GM13976 (cell line): ENCODE data around the gene MS4A12.

Experiments used
- DNase-seq: peaks from one replicate; pipeline ENCODE4 v3.0.0; 2012; ENCODE audit warnings: low spot score
- in situ Hi-C: fragments of 300-500 bp; cut with MboI; formaldehyde crosslinking; loops from one replicate; pipeline ENCODE4 v1.12.0; 2022; ENCODE audit warnings: low sequenced_read_pairs, mixed read lengths, inconsistent platforms; ENCODE audit not compliant: unreplicated experiment
- TF ChIP-seq, protein P1 (sequence below): IDR thresholded peaks from 2 replicates; pipeline ENCODE4 v1.5.1; 2012; ENCODE audit warnings: borderline replicate concordance, mild to moderate bottlenecking; ENCODE audit not compliant: insufficient read depth; ENCODE audit errors: extremely low read depth, missing control alignments, control extremely low read depth

The MS4A12 gene

DNA sequence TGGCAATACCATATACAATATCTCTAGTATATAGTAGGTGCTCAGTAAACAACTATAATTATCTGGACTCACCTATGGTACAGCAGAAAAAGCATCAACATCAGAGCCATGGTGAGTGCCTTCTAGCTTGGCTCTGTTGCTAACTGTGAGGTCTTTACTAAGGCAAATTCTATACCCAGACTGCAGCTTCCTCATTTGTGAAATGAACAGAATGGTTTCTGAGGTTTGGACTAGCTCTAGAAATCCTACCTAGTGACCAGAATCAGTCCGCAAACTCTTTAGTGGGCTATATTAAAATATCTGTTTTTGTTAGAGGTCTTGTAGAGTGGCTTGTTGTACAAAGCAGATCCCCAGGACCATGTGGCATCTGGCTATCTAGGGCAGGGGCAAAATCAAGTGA lies 33.2 kb upstream of the MS4A12 start:
- in situ Hi-C loops = loop anchor here (10.0 to 25.0 kb wide), 2 partner anchors 65 to 647 kb away; partner anchors contain the start of genes MRPL16 and MS4A14
- TF ChIP-seq, protein P1, sequence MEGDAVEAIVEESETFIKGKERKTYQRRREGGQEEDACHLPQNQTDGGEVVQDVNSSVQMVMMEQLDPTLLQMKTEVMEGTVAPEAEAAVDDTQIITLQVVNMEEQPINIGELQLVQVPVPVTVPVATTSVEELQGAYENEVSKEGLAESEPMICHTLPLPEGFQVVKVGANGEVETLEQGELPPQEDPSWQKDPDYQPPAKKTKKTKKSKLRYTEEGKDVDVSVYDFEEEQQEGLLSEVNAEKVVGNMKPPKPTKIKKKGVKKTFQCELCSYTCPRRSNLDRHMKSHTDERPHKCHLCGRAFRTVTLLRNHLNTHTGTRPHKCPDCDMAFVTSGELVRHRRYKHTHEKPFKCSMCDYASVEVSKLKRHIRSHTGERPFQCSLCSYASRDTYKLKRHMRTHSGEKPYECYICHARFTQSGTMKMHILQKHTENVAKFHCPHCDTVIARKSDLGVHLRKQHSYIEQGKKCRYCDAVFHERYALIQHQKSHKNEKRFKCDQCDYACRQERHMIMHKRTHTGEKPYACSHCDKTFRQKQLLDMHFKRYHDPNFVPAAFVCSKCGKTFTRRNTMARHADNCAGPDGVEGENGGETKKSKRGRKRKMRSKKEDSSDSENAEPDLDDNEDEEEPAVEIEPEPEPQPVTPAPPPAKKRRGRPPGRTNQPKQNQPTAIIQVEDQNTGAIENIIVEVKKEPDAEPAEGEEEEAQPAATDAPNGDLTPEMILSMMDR = no peak
- DNase-seq = no peak

- in situ Hi-C loops = loop anchor here (25.0 kb wide), 1 partner anchor 657 kb away; the partner anchor contains the start of gene MRPL16
Observed at GRCh38 chr11:60468829-60469228, 23.7 kb upstream of the MS4A12 start.

GRCh38 chr11:60469723-60470122 lies 22.9 kb upstream of the MS4A12 start:
- TF ChIP-seq, protein P1 = no peak
- DNase-seq = no peak
- in situ Hi-C loops = loop anchor here (25.0 kb wide), 1 partner anchor 657 kb away; the partner anchor contains the start of gene MRPL16

More at GRCh38 chr11:60468829-60469228, 23.7 kb upstream of the MS4A12 start:
- TF ChIP-seq, protein P1 = no peak
- no peak for DNase-seq

- DNase-seq = no peak
- in situ Hi-C loops = loop anchor here (25.0 kb wide), 1 partner anchor 215 kb away; no protein-coding TSS in a partner anchor
- TF ChIP-seq, protein P1 = no peak
Observed at GRCh38 chr11:60477035-60477445, 15.5 kb upstream of the MS4A12 start.

DNA sequence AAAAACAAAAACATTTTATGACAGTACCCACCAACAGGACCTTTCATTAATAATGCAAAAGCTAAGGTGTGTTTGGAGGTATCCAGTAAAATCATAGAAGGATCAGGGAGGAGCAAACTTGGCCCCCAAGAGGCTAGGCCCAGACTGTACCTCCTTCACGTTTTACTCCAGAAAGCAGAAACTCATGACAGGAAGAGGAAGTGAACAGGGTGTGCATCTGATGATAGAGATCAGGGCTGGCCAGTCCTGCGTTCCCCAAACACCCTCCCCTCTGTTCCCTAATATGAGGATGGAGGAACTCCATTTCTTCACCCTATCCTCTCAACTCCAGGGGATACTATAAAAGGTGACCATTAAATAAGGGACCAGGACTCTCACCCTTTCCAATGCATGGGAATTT lies 10.2 kb upstream of the MS4A12 start:
- in situ Hi-C loops = loop anchor here (10.0 to 25.0 kb wide), 3 partner anchors 118 to 220 kb away; no protein-coding TSS in a partner anchor
- DNase-seq = no peak
- TF ChIP-seq, protein P1 = no peak

DNA sequence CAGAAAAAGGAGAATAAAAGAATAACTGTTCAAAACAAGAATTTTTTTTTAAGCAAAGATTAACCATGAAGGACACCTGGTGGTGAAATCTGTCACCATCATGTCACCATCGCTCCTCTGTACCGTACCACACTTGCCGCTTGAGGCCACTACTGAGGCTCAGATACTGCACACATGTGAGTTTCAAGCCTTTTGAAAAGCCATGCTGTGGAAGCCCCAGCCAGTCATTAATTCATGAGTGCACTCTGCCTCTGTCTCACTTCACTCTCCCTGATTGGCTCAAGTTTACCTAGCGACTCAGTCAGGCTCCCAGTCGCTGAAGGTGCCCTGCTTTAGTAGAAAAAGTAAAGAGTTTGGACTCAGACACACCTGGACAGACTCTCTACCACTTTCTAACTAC lies 6.6 kb upstream of the MS4A12 start:
- TF ChIP-seq, protein P1 = peak; percentile 86
- in situ Hi-C loops = loop anchor here (10.0 to 25.0 kb wide), 3 partner anchors 121 to 224 kb away; no protein-coding TSS in a partner anchor
- peak; percentile 87 for DNase-seq
